Hindlimb muscle (tissue), 1 donor: ENCODE data around the gene USP43. TPM values are rescaled to one million over a fixed set of nuclear protein-coding genes. Genes with fewer than 3 reads are reported as not detected.
"Not testable (repeated sequence)": the region's sequence is repeated elsewhere in the genome, so short reads cannot be mapped to it uniquely, and the experiment has no call there.

ENCODE experiments used
- DNase-seq: peaks from one replicate; pipeline ENCODE4 v3.0.0-alpha.2; 2013
- polyA plus RNA-seq: library from polyadenylated mRNA; unstranded; fragments of 120-200 nt; gene quantifications from one replicate; pipeline ENCODE4 v1.2.1, GENCODE V29; 2013; ENCODE audit not compliant: insufficient read length

USP43 gene
- polyA plus RNA-seq, 1 donor: 0.81 TPM

DNA sequence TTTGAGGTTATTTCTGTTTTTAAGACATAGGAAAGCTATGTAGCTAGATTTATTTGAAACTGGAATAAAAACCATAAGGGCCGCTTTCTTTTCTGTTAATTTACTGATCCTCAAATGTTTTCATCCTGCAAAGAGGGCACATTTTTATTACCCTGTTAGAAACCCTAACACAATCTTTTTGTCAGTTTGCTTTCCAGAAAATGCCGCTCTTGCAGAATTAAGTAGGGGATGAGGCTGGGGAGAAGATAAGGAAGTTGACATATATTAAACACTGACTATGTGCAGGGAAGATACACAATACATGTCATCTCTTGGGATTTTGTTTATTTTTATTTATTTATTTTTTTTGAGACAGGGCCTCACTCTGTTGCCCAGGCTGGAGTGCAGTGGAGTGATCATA, 15.7 kb downstream of the USP43 start:
- no peak for DNase-seq

GRCh38 chr17:9663511-9663910, 18.2 kb downstream of the USP43 start:
- DNase-seq: not testable (repeated sequence)

DNA sequence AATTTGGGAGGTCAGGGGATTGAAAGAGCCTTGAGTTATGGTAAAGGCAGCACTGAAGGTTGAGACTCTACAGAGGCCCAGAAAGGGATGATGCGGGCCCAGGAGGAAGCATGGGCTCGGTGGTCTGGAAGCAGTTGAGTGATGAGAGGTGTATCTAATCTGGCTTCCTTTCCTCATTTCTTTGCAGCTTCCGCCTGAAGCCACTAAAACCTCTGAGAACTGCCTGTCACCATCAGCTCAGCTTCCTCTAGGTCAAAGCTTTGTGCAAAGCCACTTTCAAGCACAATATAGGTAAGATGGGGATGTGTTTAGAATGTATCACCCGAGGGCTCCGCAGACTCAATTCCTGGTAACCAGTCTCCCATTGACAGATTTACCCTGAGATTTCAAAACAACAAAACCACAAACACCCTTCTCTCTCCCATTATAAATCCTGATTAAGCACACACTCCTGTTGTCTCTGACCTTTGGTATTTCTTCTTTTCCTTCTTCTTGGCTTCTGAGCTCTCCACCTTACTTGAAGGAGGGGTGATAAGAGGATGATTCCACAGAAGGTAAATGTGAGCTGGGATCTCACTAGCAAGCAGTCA, 21.2 kb downstream of the USP43 start:
- no peak for DNase-seq

- DNase-seq: no peak
Measured at GRCh38 chr17:9668517-9668916, 23.2 kb downstream of the USP43 start.

GRCh38 chr17:9669551-9670008, 24.3 kb downstream of the USP43 start:
- DNase-seq: no peak

DNA sequence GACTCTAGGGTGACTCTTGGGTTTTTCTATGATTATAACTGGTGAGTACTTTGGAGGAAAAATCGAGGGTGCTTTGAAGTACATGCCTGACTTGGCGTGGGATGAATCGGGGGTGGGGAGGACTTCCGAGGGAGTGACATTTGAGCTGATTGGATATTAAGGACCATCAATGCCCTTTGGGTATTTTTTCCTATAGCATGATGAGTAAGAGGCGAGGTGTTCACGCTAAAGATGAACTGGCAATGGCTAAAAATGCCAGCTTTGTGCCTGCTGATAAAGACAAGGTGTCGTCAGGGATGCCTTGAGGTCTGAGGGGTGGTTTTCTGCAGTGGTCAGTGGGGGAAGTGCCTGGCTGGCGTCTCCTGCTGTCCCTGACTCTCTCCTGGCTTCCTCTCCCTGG, 25.3 kb downstream of the USP43 start:
- no peak for DNase-seq

DNA sequence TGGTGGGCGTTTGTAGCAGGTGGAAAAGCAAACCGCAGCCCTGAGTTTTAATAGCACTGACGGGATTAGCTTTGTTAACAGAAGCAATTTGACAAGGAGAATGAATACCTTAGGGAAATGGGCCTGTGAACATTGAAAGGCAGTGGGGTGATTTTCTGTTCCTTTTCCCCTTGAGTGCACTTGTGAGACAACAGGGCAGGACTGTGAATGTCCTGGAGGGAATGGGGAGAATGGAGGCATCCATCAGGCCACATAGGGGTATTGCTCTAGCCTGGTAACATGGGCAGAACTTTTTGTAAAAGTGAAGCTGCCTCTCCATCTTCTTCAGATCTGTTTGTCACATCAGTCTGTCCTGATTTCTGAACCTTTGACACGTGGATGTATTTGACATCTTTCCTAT, 26.2 kb downstream of the USP43 start:
- no peak for DNase-seq

DNA sequence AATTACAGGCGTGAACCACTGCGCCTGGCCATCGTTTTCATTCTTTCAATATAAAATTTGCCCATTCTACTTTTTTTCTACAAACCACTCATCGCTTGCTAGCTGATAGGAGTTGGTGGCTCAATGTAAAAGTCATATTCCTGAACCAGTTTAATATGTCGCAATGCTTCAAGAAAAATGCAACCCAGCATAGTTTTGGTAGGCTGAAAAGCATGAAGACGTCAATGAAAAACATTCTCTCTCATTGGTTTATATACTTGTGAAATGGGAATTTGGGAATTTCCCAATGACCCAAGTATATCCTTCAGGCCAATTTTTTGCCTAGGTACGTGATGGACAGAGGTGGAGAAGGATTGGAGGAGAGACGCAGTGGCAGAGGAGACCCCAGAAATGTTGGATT, 26.9 kb downstream of the USP43 start:
- DNase-seq: no peak

DNA sequence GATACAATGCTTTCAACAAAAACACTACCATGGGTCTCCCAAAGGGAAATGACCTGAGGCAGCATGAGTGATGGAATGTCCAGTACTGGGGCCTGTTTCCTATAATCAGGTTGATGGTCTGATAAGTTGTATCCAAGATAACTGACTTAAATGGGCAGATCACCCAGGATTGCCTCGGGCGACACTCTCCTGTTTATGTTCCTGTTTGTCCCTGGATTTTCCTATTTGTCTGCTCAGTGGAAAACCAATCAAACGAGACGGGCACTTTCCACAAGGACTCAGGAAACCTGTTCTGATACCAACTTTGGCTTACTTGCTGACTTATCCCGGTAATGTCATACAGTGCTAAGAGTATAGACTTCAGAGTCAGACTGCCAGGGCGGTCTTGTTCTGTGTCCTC, 27.4 kb downstream of the USP43 start:
- no peak for DNase-seq

DNA sequence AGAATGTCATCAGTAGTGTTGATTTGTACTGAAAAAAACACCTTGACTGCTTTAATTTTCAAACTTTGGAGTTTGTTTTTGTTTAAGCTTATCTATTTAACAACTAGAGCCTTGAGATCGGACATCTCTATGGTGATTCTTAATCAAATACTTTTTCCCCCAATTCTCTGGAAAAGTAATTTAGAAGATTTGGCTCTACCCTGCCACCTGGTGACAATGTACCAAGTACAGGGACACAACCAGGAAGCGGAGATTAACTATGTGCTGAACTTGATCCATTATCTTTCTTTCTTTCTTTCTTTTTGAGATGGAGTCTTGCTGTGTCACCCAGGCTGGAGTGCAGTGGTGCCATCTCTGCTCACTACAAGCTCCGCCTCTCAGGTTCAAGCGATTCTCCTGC, 30.8 kb downstream of the USP43 start:
- DNase-seq: no peak

GRCh38 chr17:9676820-9677310, 31.5 kb downstream of the USP43 start:
- no peak for DNase-seq

DNA sequence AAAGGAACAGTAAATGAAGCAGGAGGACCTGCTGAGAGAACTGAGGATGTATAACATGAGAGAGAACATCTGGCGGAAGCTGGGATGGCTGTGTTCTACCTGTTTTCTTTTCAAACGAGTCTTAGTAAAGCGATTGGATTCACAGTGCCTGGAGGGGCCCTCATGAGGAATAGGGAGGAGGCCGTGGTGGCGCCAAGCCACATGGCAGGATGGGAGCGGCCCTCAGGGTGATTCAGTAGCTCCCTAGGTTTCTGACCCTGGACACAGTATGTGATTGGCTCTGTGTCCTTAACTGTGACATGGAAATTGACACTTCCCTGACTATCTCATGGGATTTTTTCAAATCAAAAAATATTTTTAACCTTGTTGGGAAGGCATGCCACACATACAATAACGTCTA, 32.1 kb downstream of the USP43 start:
- DNase-seq: no peak

DNA sequence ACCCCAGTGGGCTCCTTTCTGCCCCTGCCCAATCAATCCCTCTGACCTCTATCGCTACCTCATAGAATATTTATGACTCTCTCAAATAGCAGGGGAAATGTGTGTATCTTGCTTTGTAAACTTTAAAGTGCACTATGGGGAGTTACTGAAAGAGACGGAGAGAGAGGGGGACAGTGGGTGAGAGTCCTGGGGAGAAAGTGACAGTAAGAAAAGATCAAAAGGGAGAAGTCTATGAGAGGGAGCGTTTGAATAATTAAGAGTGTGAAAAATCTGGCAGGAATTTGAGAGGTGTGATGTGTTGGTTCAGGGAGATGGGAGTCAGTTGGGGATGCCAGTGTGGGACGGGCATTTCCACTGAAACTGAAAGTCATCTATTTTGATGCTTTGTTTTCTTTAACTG, 32.6 kb downstream of the USP43 start:
- DNase-seq: no peak

DNA sequence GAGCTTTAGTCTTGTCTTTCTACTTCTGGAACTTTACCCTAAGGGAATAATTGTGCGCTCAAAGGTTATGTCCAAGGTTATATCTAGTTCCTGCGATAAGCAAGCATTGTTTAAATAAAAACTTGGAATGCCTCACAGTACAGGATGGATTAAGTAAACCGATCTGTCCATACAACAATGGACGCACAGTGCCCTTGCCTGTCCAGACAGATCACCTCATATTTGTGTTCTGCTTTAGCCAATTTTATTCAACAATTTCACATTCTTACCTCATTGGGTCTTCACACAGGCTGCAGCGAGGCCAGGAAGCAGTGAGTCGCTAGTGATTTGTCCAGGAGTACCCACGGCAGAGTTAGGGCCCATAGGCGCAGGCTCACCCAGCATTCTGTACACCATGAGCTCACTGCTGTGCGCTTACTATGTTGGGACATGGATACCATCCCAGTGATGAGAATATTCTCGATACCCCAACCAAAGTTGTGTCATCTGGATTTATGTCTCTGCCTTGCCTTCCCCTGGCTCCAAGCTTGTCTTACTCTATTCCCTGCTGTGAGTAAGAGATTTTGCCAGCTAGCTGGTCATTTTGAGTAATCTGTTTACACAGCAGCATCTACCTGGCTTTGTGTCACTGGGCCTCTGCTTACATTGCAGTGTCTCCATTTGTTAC, 39.8 kb downstream of the USP43 start:
- no peak for DNase-seq

- DNase-seq: no peak
Measured at GRCh38 chr17:9693755-9694154, 48.4 kb downstream of the USP43 start.

DNA sequence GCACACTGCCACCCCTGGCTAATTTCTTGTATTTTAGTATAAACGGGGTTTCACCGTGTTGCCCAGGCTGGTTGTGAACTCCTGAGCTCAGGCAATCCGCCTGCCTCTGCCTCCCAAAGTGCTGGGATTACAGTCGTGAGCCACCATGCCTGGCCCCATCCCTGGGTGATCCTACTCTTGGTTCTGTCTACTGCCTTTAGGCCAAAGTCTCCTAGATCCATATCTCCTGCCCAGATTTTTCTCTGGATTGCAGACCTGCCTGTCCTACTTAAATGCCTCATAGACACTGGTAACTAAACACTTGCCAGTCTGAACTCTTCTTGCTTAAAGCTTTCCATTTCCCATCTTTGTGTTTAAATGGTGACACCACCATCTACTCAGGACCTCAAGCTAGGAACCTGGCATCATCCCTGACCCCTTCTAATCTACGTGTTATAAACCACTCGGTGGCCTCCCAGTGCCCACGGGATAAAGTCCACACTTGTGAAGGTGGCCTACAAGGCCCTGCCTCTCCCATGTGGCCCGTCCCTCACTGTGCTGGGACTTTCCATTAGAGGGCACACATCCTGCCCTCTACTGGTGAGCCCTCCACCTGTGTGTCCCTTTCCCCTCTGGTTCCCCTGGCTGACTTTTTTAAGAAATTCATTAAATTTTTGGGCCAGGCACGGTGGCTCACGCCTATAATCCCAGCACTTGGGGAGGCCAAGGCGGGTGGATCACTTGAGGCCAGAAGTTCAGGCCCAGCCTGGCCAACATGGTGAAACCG, 51.1 kb downstream of the USP43 start:
- DNase-seq: no peak

DNA sequence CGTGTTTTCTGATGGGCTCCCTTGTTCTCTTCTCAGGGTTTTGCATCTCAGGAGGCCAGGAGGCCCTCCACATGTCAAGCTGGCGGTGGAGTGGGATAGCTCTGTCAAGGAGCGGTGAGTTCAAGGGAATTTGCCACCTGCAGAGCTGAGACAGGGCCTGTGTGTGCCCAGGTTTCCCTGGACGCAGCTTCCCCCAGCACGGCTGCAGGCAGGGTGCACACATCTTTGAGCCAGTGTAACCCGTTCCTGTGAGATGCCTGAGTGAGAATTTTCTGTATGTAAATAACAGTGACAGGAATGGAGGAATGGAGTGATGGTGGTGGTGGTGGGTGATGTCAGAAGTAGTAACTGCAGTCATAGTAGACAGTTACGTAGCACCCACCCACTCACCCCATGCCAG, 54.8 kb downstream of the USP43 start:
- no peak for DNase-seq

- DNase-seq: no peak
Measured at GRCh38 chr17:9700754-9701476, 55.6 kb downstream of the USP43 start.

DNA sequence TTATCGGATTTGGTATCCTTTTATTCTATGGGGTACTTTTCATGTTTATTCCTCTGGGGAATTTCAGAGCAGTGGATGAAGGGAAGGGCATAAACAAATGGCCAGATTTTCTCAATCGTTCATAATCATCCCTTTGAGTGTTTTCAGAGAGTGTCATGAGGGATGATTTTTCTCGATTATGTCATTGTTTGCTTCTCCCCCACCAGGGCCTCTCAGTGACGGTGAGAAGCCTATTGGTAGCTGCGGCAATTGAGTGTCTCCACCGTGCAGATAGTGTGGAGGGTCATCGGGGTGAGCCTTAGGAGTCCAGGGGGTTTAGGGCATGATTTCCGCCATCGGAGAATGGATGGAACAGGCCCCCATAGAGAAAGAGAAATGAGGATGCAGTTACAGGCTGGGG, 57.2 kb downstream of the USP43 start:
- no peak for DNase-seq

DNA sequence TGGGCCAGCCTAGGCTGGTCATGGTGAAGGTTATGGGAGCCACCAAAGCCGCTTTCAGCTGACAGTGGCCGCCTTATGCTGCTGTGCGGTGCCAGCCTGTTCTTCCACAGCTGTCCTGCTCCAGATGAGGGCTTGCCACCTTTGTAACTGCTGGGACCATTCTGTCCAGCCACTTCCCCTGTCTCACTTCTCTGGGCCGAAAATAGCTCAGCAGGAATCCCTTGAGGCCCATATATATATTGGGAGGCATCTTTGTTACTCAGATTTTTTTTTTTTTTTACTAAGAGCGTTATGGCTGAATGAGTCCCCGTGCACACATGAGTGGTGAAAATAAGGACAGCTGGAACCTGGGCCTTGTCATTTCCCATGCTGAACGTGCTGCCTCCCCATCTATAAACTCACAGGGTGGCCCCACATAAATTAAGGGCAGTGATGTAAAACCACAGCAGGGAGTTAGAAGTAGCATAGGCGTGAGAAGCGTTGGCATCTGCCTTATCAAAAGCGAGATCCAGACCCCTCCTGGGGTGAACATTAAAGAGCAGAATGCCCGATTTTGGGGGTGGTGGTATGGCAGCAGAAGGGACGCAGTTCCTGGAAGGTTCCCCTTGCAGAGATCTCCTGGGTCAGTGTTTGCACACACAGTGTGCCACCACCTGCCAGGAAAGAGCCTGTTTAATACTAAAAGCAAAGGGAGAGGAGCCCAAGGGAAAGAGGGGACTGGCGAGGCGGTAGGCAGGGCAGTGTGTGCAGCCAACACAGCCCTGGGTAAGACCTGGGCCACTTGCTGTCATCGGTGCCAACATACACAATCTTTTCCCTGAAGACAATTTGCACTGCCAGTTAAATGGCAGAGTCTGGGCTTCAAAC, 57.8 kb downstream of the USP43 start:
- DNase-seq: no peak

- DNase-seq: no peak
Measured at GRCh38 chr17:9703781-9704082, 58.4 kb downstream of the USP43 start.

GRCh38 chr17:9705745-9706144, 60.4 kb downstream of the USP43 start:
- DNase-seq: no peak
